Suprapubic skin (tissue), 4 donors: ENCODE measurements around the gene IFIT3. TPM values are rescaled to one million over a fixed set of nuclear protein-coding genes. Genes with fewer than 3 reads are reported as not detected.

Experiments used
- DNase-seq, 2 donors: peaks; one replicate each; pipeline ENCODE4 v3.0.0-alpha.2; 2019; ENCODE audit warnings: low spot score in 2 of 2
- H3K27ac ChIP-seq: fragments of 200-600 bp; sonication (generic); one replicate; pipeline ENCODE4 v1.5.1; 2019
- H3K27me3 ChIP-seq: fragments of 200-600 bp; sonication (generic); one replicate; pipeline ENCODE4 v1.5.1; 2019
- H3K36me3 ChIP-seq: fragments of 200-600 bp; sonication (generic); one replicate; pipeline ENCODE4 v1.5.1; 2019
- H3K4me1 ChIP-seq: fragments of 200-600 bp; sonication (generic); one replicate; pipeline ENCODE4 v1.5.1; 2019
- H3K4me3 ChIP-seq: fragments of 200-600 bp; sonication (generic); one replicate; pipeline ENCODE4 v1.5.1; 2019; ENCODE audit warnings: mild to moderate bottlenecking
- H3K9me3 ChIP-seq: fragments of 200-600 bp; sonication (generic); one replicate; pipeline ENCODE4 v1.5.1; 2019
- CTCF ChIP-seq, 2 donors: fragments of 200-600 bp in 1 of 2; fragments of 450-650 bp in 1 of 2; sonication (generic) in 1 of 2; IDR thresholded peaks; one replicate each; pipeline ENCODE4 v1.5.1; 2016 to 2019; ENCODE audit warnings: antibody characterized with exemption in 2 of 2, mild to moderate bottlenecking in 1 of 2, moderate library complexity in 1 of 2
- EP300 ChIP-seq: sonication (generic); formaldehyde crosslinking; IDR thresholded peaks from one replicate; pipeline ENCODE4 v1.6.1; 2017; ENCODE audit warnings: antibody characterized with exemption
- POLR2A ChIP-seq, 2 donors: fragments of 450-650 bp; IDR thresholded peaks; one replicate each; pipeline ENCODE4 v1.6.1; 2017; ENCODE audit warnings: antibody characterized with exemption in 2 of 2, mild to moderate bottlenecking in 2 of 2, moderate library complexity in 2 of 2
- POLR2AphosphoS5 ChIP-seq, 3 donors: sonication (generic); formaldehyde crosslinking; IDR thresholded peaks; one replicate each; pipeline ENCODE4 v1.6.1; 2017; ENCODE audit warnings: antibody characterized with exemption in 3 of 3
- WGBS: methylation state at CpG from one replicate; pipeline ENCODE4 v1.1.5; 2018; 5-methylcytosine and 5-hydroxymethylcytosine counted together
- total RNA-seq, 4 donors: library from RNA; depleted of rRNA; stranded (reverse); fragments of >200 nt; gene quantifications; one replicate each; pipeline ENCODE4 v1.1.0, GENCODE V29; 2016

The IFIT3 gene
- 1 to 10 TPM; 1.5 to 4.9 (median 2.1) TPM for total RNA-seq

GRCh38 chr10:89327803-89328441 is at the start of gene IFIT3:
Gene IFIT3 (plus strand): TSS chr10:89327997. CDS start chr10:89328074, 77 bp downstream.
- H3K4me3 ChIP-seq = peak within 1 kb of the TSS; percentile 49
- WGBS = 1% methylated on average over 7 of the region's 7 CpGs
- DNase-seq = peak; percentile 76 to 80
- no peaks in the 10 kb centered on the region for H3K9me3 ChIP-seq
- H3K36me3 ChIP-seq = no peaks in the 10 kb centered on the region
- peaks cover 42% of the 10 kb centered on the region for H3K4me1 ChIP-seq
- TF ChIP-seq EP300 (no peak), POLR2AphosphoS5 (IDR thresholded peaks at IDR 0.05) (peak in 2 of 3 donors; percentile 2 to 34)
- H3K27me3 ChIP-seq = no peaks in the 10 kb centered on the region
- H3K27ac ChIP-seq = peak within 1 kb of the TSS; percentile 87

- TF ChIP-seq POLR2A (IDR thresholded peaks at IDR 0.05) (no peak), POLR2AphosphoS5 (IDR thresholded peaks at IDR 0.05) (peak in 1 of 3 donors; percentile 20), CTCF (IDR thresholded peaks at IDR 0.05) (no peak), EP300 (no peak)
- H3K4me1 ChIP-seq = peaks cover 59% of the 10 kb centered on the region
- H3K27ac ChIP-seq = peak overlapping the region; percentile 84
- no peak overlapping the region for H3K4me3 ChIP-seq
- no peaks in the 10 kb centered on the region for H3K27me3 ChIP-seq
- peak in 1 of 2 donors; percentile 65 for DNase-seq
- no peaks in the 10 kb centered on the region for H3K9me3 ChIP-seq
- whole genome bisulfite sequencing = 11% methylated on average over 1 of the region's 1 CpG
- H3K36me3 ChIP-seq = no peaks in the 10 kb centered on the region
Observed at GRCh38 chr10:89278034-89278535, 49.7 kb upstream of the IFIT3 start.

- H3K4me1 ChIP-seq = peaks cover 68% of the 10 kb centered on the region
- H3K27me3 ChIP-seq = no peaks in the 10 kb centered on the region
- DNase-seq = no peak
Observed at GRCh38 chr10:89278900-89279392, 48.9 kb upstream of the IFIT3 start.

GRCh38 chr10:89279421-89279869 is 48.4 kb upstream of the IFIT3 start:
- no peak for DNase-seq
- Histone ChIP-seq H3K4me1 (peaks cover 73% of the 10 kb centered on the region), H3K9me3 (no peaks in the 10 kb centered on the region), H3K4me3 (no peak overlapping the region), H3K27me3 (no peaks in the 10 kb centered on the region), H3K27ac (peak overlapping the region; percentile 84), H3K36me3 (no peaks in the 10 kb centered on the region)
- no peak for TF ChIP-seq EP300
- TF ChIP-seq POLR2A (IDR thresholded peaks at IDR 0.05) = no peak
- no peak for TF ChIP-seq POLR2AphosphoS5 (IDR thresholded peaks at IDR 0.05)
- no peak for TF ChIP-seq CTCF (IDR thresholded peaks at IDR 0.05)
- WGBS = 26% methylated on average over 1 of the region's 1 CpG

More at GRCh38 chr10:89278900-89279392, 48.9 kb upstream of the IFIT3 start:
- Histone ChIP-seq H3K9me3 (no peaks in the 10 kb centered on the region), H3K4me3 (no peak overlapping the region), H3K27ac (peak overlapping the region; percentile 84), H3K36me3 (no peaks in the 10 kb centered on the region)
- no peak for TF ChIP-seq POLR2AphosphoS5 (IDR thresholded peaks at IDR 0.05)
- TF ChIP-seq EP300 = no peak
- no peak for TF ChIP-seq CTCF (IDR thresholded peaks at IDR 0.05)
- no peak for TF ChIP-seq POLR2A (IDR thresholded peaks at IDR 0.05)

GRCh38 chr10:89280508-89280907 is 47.3 kb upstream of the IFIT3 start:
- Histone ChIP-seq H3K4me1 (peaks cover 69% of the 10 kb centered on the region), H3K9me3 (no peaks in the 10 kb centered on the region), H3K27ac (peak overlapping the region; percentile 24), H3K4me3 (no peak overlapping the region), H3K36me3 (no peaks in the 10 kb centered on the region), H3K27me3 (no peaks in the 10 kb centered on the region)
- TF ChIP-seq POLR2A (IDR thresholded peaks at IDR 0.05) = no peak
- no peak for TF ChIP-seq POLR2AphosphoS5 (IDR thresholded peaks at IDR 0.05)
- no peak for TF ChIP-seq EP300
- TF ChIP-seq CTCF (IDR thresholded peaks at IDR 0.05) = no peak
- WGBS = 63% methylated on average over 3 of the region's 3 CpGs
- DNase-seq = no peak
